Panc1 (cell line): Measurements from ENCODE around the gene PLEKHM2. TPM values are rescaled to one million over a fixed set of nuclear protein-coding genes. Genes with fewer than 3 reads are reported as not detected.

Experiments used
- ATAC-seq: fragments of 200-7000 bp; cut with Tn5 transposase; 2 replicates; pipeline ENCODE4 v1.9.1; 2020; ENCODE audit warnings: mild to moderate bottlenecking, moderate library complexity
- BruUV-seq: library from RNA; stranded (reverse); fragments of 400-500 nt; replicated peaks from 2 replicates; lab custom pipeline; 2021; lab: Mats Ljungman, UMichigan
- CTCF ChIA-PET: fragments of 300-600 bp; sonication (Branson Sonifier 250); formaldehyde crosslinking; loops from one replicate; lab custom pipeline; 2022; ENCODE audit warnings: antibody characterized with exemption; lab: Charles Lee
- POLR2A ChIA-PET: fragments of 300-600 bp; sonication (Branson Sonifier 250); formaldehyde crosslinking; loops from one replicate; lab custom pipeline; 2022; ENCODE audit warnings: antibody characterized with exemption; lab: Charles Lee
- DNase-seq: peaks from one replicate; pipeline ENCODE4 v3.0.0-alpha.2; 2010; ENCODE audit warnings: low read depth, low spot score
- H3K27ac ChIP-seq: 2 replicates; pipeline ENCODE4 v1.5.1; 2011; ENCODE audit warnings: mild to moderate bottlenecking, low read length, inconsistent platforms
- H3K27me3 ChIP-seq: fragments of 200-500 bp; sonication (Bioruptor generic); 2 replicates; pipeline ENCODE4 v1.6.0; 2014; ENCODE audit warnings: low read length, inconsistent platforms; ENCODE audit not compliant: control insufficient read depth, insufficient read depth
- H3K36me3 ChIP-seq: fragments of 200-500 bp; sonication (Bioruptor generic); 2 replicates; pipeline ENCODE4 v1.5.1; 2014; ENCODE audit warnings: inconsistent platforms, mild to moderate bottlenecking, low read length, moderate library complexity; ENCODE audit not compliant: control insufficient read depth, insufficient read depth
- H3K4me1 ChIP-seq: 2 replicates; pipeline ENCODE4 v1.5.1; 2011; ENCODE audit warnings: inconsistent platforms, mild to moderate bottlenecking, low read length, moderate library complexity; ENCODE audit not compliant: control insufficient read depth, insufficient read depth
- H3K4me3 ChIP-seq, 2 experiments: 2 replicates each; pipeline ENCODE4 v1.5.1; 2011 to 2012; ENCODE audit warnings: low read depth in 2 of 2, low read length in 2 of 2, mild to moderate bottlenecking in 2 of 2, inconsistent platforms in 1 of 2, moderate library complexity in 1 of 2
- H3K9me3 ChIP-seq: fragments of 200-500 bp; sonication (Bioruptor generic); 2 replicates; pipeline ENCODE4 v1.5.1; 2014; ENCODE audit warnings: low read depth, mild to moderate bottlenecking, inconsistent platforms, low read length, moderate library complexity; ENCODE audit not compliant: control insufficient read depth, insufficient read depth
- POLR2AphosphoS5 ChIP-seq: IDR thresholded peaks from 2 replicates; pipeline ENCODE4 v1.6.1; 2012; ENCODE audit warnings: mild to moderate bottlenecking, low read depth, low read length, moderate library complexity
- SIN3A ChIP-seq: IDR thresholded peaks from 2 replicates; pipeline ENCODE4 v1.6.1; 2012; ENCODE audit warnings: low read depth, mild to moderate bottlenecking, low read length, moderate library complexity, borderline replicate concordance; ENCODE audit not compliant: insufficient read depth
- TCF7L2 ChIP-seq: IDR thresholded peaks from 2 replicates; pipeline ENCODE4 v1.6.1; 2011; ENCODE audit warnings: mild to moderate bottlenecking, low read depth, low read length, inconsistent platforms
- in situ Hi-C: cut with HindIII; loops from 2 replicates; pipeline ENCODE4 v1.10.0; 2016; ENCODE audit warnings: low sequenced_read_pairs, low pct_unique_long_range_greater_than_20kb
- intact Hi-C: fragments of 100-400 bp; cut with micrococcal nuclease; formaldehyde crosslinking; loops from one replicate; pipeline ENCODE4 v1.10.0; 2022; ENCODE audit not compliant: unreplicated experiment
- total RNA-seq: library from RNA; stranded (reverse); gene quantifications from one replicate; pipeline ENCODE4 v1.2.1, GENCODE V29; 2021; ENCODE audit not compliant: unreplicated experiment
- TF ChIP-seq, protein P1 (sequence below): fragments of 450-650 bp; IDR thresholded peaks from 2 replicates; pipeline ENCODE4 v1.5.1; 2017; ENCODE audit warnings: mild to moderate bottlenecking
- TF ChIP-seq, protein P2 (sequence below), 2 experiments: IDR thresholded peaks; 2 replicates each; pipeline ENCODE4 v1.6.1; 2011 to 2012; ENCODE audit warnings: low read depth in 2 of 2, control low read depth in 1 of 2, low read length in 1 of 2, mild to moderate bottlenecking in 1 of 2, moderate library complexity in 1 of 2; ENCODE audit not compliant: insufficient read depth in 1 of 2

Gene PLEKHM2
- total RNA-seq, 1 experiment from 2014 or later: 54.6 TPM

DNA sequence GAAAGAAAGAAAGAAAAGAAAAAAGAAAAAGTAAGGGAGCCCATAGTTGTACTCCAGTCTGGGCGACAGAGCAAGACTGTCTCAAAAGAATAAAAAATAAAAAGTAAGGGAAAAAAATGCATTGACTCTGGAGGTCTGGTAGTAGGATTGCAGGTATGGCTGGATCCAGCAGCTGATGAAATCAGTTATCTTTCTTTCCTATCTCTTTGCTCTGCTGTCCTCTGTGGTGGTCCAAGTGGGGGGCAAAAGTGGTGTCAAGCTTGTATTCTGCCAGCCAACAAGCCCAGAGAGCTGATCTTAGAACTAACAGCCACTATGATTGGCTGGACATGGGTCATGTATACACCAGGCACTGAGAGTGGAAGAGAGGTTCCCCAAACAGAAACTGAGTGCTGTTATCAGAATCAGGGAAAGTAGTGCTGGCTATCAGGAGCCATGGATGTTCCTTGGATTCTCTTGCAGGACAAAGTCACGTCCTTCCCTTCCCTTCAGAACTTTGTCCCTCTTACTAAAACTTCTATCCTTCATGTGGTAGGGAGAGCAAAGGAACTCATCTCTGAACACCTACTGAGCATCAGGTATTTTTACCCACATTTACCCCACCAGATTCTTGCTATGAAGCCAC, 71.0 kb downstream of the PLEKHM2 start:
- Histone ChIP-seq H3K4me3 (no peak overlapping the region), H3K27ac (no peak overlapping the region), H3K4me1 (peaks cover 25% of the 10 kb centered on the region), H3K9me3 (no peaks in the 10 kb centered on the region), H3K27me3 (no peaks in the 10 kb centered on the region), H3K36me3 (no peaks in the 10 kb centered on the region)
- no peak for DNase-seq
- no peak for ATAC-seq
- TF ChIP-seq, protein P1, sequence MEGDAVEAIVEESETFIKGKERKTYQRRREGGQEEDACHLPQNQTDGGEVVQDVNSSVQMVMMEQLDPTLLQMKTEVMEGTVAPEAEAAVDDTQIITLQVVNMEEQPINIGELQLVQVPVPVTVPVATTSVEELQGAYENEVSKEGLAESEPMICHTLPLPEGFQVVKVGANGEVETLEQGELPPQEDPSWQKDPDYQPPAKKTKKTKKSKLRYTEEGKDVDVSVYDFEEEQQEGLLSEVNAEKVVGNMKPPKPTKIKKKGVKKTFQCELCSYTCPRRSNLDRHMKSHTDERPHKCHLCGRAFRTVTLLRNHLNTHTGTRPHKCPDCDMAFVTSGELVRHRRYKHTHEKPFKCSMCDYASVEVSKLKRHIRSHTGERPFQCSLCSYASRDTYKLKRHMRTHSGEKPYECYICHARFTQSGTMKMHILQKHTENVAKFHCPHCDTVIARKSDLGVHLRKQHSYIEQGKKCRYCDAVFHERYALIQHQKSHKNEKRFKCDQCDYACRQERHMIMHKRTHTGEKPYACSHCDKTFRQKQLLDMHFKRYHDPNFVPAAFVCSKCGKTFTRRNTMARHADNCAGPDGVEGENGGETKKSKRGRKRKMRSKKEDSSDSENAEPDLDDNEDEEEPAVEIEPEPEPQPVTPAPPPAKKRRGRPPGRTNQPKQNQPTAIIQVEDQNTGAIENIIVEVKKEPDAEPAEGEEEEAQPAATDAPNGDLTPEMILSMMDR: no peak
- TF ChIP-seq POLR2AphosphoS5 (no peak), SIN3A (no peak), TCF7L2 (no peak)
- TF ChIP-seq, protein P2, sequence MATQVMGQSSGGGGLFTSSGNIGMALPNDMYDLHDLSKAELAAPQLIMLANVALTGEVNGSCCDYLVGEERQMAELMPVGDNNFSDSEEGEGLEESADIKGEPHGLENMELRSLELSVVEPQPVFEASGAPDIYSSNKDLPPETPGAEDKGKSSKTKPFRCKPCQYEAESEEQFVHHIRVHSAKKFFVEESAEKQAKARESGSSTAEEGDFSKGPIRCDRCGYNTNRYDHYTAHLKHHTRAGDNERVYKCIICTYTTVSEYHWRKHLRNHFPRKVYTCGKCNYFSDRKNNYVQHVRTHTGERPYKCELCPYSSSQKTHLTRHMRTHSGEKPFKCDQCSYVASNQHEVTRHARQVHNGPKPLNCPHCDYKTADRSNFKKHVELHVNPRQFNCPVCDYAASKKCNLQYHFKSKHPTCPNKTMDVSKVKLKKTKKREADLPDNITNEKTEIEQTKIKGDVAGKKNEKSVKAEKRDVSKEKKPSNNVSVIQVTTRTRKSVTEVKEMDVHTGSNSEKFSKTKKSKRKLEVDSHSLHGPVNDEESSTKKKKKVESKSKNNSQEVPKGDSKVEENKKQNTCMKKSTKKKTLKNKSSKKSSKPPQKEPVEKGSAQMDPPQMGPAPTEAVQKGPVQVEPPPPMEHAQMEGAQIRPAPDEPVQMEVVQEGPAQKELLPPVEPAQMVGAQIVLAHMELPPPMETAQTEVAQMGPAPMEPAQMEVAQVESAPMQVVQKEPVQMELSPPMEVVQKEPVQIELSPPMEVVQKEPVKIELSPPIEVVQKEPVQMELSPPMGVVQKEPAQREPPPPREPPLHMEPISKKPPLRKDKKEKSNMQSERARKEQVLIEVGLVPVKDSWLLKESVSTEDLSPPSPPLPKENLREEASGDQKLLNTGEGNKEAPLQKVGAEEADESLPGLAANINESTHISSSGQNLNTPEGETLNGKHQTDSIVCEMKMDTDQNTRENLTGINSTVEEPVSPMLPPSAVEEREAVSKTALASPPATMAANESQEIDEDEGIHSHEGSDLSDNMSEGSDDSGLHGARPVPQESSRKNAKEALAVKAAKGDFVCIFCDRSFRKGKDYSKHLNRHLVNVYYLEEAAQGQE (IDR thresholded peaks at IDR 0.05; ENCODE audit: insufficient read depth in 1 of 2, low read depth in 2 of 2, low read length in 1 of 2): no peak
- ChIA-PET CTCF (interaction anchor here (0.7 kb wide), 1 partner anchor 61 kb away, joined by 3 read pairs; no protein-coding TSS in a partner anchor), POLR2A (interaction anchor here (0.6 kb wide), 1 partner anchor 109 kb away, joined by 3 read pairs; no protein-coding TSS in a partner anchor)
- in situ Hi-C loops: no loop called here
- no TSS peak for BruUV-seq
- intact Hi-C loops: no loop called here

DNA sequence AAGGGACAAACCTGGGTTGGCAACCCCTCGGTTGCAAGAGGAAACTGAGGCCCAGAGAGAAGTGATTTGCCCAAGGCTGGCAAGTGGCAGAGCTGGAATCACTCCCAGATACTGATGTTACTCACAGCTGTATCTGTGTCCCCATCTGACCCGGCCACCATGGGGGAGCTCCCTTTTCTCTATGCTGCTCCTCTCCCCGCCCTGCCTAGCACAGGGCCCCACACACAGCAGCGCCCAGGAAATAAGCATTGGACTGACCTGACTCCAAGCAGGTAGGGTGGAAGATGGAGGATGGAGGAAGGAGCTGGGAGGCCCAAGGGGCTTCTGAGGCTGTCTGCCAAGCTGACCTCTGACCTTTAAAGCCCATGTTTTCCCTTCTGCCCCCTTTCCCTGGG, 71.5 kb downstream of the PLEKHM2 start:
- H3K4me3 ChIP-seq: no peak overlapping the region
- BruUV-seq: no TSS peak
- ATAC-seq: no peak
- intact Hi-C loops: no loop called here
- in situ Hi-C loops: no loop called here
- H3K27ac ChIP-seq: no peak overlapping the region
- CTCF ChIA-PET: interaction anchor here (0.6 to 0.7 kb wide), 3 partner anchors 12 to 60 kb away, joined by 3 to 6 read pairs (median 4); no protein-coding TSS in a partner anchor
- TF ChIP-seq TCF7L2 (no peak), SIN3A (no peak)
- peaks cover 28% of the 10 kb centered on the region for H3K4me1 ChIP-seq
- no peaks in the 10 kb centered on the region for H3K9me3 ChIP-seq
- H3K36me3 ChIP-seq: no peaks in the 10 kb centered on the region
- no peaks in the 10 kb centered on the region for H3K27me3 ChIP-seq
- no peak for DNase-seq
- POLR2A ChIA-PET: interaction anchor here (0.6 kb wide), 1 partner anchor 109 kb away, joined by 3 read pairs; no protein-coding TSS in a partner anchor
